CD4-positive, alpha-beta memory T cell (primary cell): Measurements from ENCODE around the gene DLGAP1. TPM values are rescaled to one million over a fixed set of nuclear protein-coding genes. Genes with fewer than 3 reads are reported as not detected.

Source experiments
- CTCF ChIA-PET: fragments of 350-600 bp; sonication (Branson Sonifier 250); formaldehyde crosslinking; loops from one replicate; lab custom pipeline; 2021; ENCODE audit warnings: inconsistent platforms; ENCODE audit not compliant: partially characterized antibody; lab: Charles Lee
- POLR2A ChIA-PET: fragments of 350-600 bp; sonication (Branson Sonifier 250); formaldehyde crosslinking; loops from one replicate; lab custom pipeline; 2021; ENCODE audit not compliant: partially characterized antibody; lab: Charles Lee
- DNase-seq, 5 donors: peaks; one replicate each; pipeline versions ENCODE4 v3.0.0 to v3.0.0-alpha.2; 2020 to 2022; ENCODE audit warnings: mixed read lengths in 1 of 5
- H3K27ac ChIP-seq: one replicate; pipeline ENCODE4 v1.7.0; 2013; ENCODE audit warnings: low read depth, low read length
- H3K27me3 ChIP-seq: 2 replicates; pipeline ENCODE4 v1.7.0; 2013; ENCODE audit warnings: mild to moderate bottlenecking, low read length, moderate library complexity; ENCODE audit not compliant: insufficient read depth
- H3K36me3 ChIP-seq: 2 replicates; pipeline ENCODE4 v1.7.0; 2013; ENCODE audit warnings: mild to moderate bottlenecking, low read length, moderate library complexity; ENCODE audit not compliant: insufficient read depth
- H3K4me1 ChIP-seq: 2 replicates; pipeline ENCODE4 v1.7.0; 2013; ENCODE audit warnings: mild to moderate bottlenecking, low read length, moderate library complexity; ENCODE audit not compliant: insufficient read depth
- H3K4me3 ChIP-seq, 2 donors: one replicate each; pipeline ENCODE4 v1.7.0; 2013; ENCODE audit warnings: low read length in 2 of 2, mild to moderate bottlenecking in 1 of 2
- H3K9me3 ChIP-seq, 2 donors: one replicate each; pipeline ENCODE4 v1.7.0; 2013; ENCODE audit warnings: low read length in 2 of 2, control low read depth in 1 of 2; ENCODE audit not compliant: control insufficient read depth in 1 of 2
- H3K27ac Mint-ChIP-seq, 7 donors: one replicate each; pipeline ENCODE4 v1.8.0; 2020 to 2021; ENCODE audit warnings: mixed read lengths in 7 of 7, mild to moderate bottlenecking in 6 of 7, inconsistent platforms in 3 of 7, moderate library complexity in 3 of 7
- H3K27me3 Mint-ChIP-seq, 2 donors: one replicate each; pipeline ENCODE4 v1.8.0; 2020 to 2021; ENCODE audit warnings: mixed read lengths in 2 of 2
- H3K36me3 Mint-ChIP-seq, 2 donors: one replicate each; pipeline ENCODE4 v1.8.0; 2020 to 2021; ENCODE audit warnings: mixed read lengths in 2 of 2, inconsistent platforms in 1 of 2, mild to moderate bottlenecking in 1 of 2
- H3K4me1 Mint-ChIP-seq, 4 donors: one replicate each; pipeline ENCODE4 v1.8.0; 2020 to 2021; ENCODE audit warnings: mixed read lengths in 4 of 4, mild to moderate bottlenecking in 1 of 4
- H3K4me3 Mint-ChIP-seq, 8 donors: one replicate each; pipeline ENCODE4 v1.8.0; 2020 to 2021; ENCODE audit warnings: mixed read lengths in 8 of 8, mild to moderate bottlenecking in 7 of 8, moderate library complexity in 6 of 8, inconsistent platforms in 3 of 8
- H3K9me3 Mint-ChIP-seq, 8 donors: one replicate each; pipeline ENCODE4 v1.8.0; 2020 to 2021; ENCODE audit warnings: mixed read lengths in 8 of 8, mild to moderate bottlenecking in 5 of 8, inconsistent platforms in 3 of 8, moderate library complexity in 1 of 8
- intact Hi-C: fragments of 100-400 bp; cut with micrococcal nuclease; formaldehyde crosslinking; loops from one replicate; pipeline ENCODE4 v1.15.1; 2023
- polyA plus RNA-seq, 2 donors: library from polyadenylated mRNA; unstranded; fragments of 300-500 nt; fragmentation: Illumina TruSeq; gene quantifications; one replicate each; pipeline ENCODE4 v1.2.3, GENCODE V29; 2021
- total RNA-seq, 2 experiments: library from RNA; stranded (reverse); gene quantifications; one replicate each; pipeline ENCODE4 v1.2.3, GENCODE V29; 2021

The DLGAP1 gene
- total and polyA plus RNA-seq, 4 experiments from 2014 or later = 0.17 to 0.71 (median 0.45) TPM

GRCh38 chr18:4144201-4144600 is 310.9 kb downstream of the DLGAP1 start:
- peaks cover 0 to 4% (median 2%) of the 10 kb centered on the region in 8 donors for H3K9me3 Mint-ChIP-seq
- Histone ChIP-seq H3K4me1 (no peaks in the 10 kb centered on the region), H3K4me3 (no peak overlapping the region), H3K27me3 (no peaks in the 10 kb centered on the region), H3K9me3 (no peaks in the 10 kb centered on the region), H3K27ac (no peak overlapping the region), H3K36me3 (no peaks in the 10 kb centered on the region)
- CTCF ChIA-PET = no interaction called here
- POLR2A ChIA-PET = no interaction called here
- intact Hi-C loops = no loop called here
- peaks cover 0 to 2% of the 10 kb centered on the region in 2 donors for H3K27me3 Mint-ChIP-seq
- peaks cover 0 to 2% (median 0%) of the 10 kb centered on the region in 4 donors for H3K4me1 Mint-ChIP-seq
- no peaks in the 10 kb centered on the region for H3K36me3 Mint-ChIP-seq
- DNase-seq = no peak
- no peak overlapping the region for H3K4me3 Mint-ChIP-seq
- H3K27ac Mint-ChIP-seq = no peak overlapping the region

GRCh38 chr18:4143585-4143984 is 311.5 kb downstream of the DLGAP1 start:
- ChIA-PET POLR2A (no interaction called here), CTCF (no interaction called here)
- H3K4me1 Mint-ChIP-seq = peaks cover 0 to 2% (median 0%) of the 10 kb centered on the region in 4 donors
- Histone ChIP-seq H3K27ac (no peak overlapping the region), H3K4me1 (no peaks in the 10 kb centered on the region), H3K9me3 (no peaks in the 10 kb centered on the region), H3K27me3 (no peaks in the 10 kb centered on the region), H3K36me3 (no peaks in the 10 kb centered on the region), H3K4me3 (no peak overlapping the region)
- intact Hi-C loops = no loop called here
- no peaks in the 10 kb centered on the region for H3K36me3 Mint-ChIP-seq
- H3K27ac Mint-ChIP-seq = no peak overlapping the region
- no peak overlapping the region for H3K4me3 Mint-ChIP-seq
- H3K9me3 Mint-ChIP-seq = peaks cover 0 to 4% (median 2%) of the 10 kb centered on the region in 8 donors
- no peak for DNase-seq
- H3K27me3 Mint-ChIP-seq = peaks cover 0 to 2% of the 10 kb centered on the region in 2 donors

DNA sequence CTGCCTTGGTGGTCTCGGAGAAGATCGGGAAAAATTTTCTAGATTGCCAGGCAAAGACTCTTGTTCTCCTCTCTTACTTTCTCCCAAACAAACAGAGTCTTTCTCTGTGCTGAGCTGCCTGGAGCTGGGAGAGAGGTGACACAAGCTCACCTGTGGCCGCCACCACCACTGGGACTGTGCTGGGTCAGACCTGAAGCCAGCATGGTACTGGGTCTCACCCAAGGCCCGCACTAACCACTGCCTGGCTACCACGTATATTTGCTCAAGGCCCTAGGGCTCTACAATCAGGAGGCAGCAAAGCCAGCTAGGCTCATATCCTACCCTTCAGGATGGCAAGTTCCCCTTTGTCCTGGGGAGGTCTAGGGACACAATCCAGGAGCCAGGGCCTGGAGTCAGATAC is 312.2 kb downstream of the DLGAP1 start:
- Mint-ChIP-seq H3K36me3 (no peaks in the 10 kb centered on the region), H3K4me1 (peaks cover 0 to 2% (median 0%) of the 10 kb centered on the region in 4 donors), H3K27ac (no peak overlapping the region), H3K27me3 (peaks cover 0 to 2% of the 10 kb centered on the region in 2 donors), H3K4me3 (no peak overlapping the region), H3K9me3 (peaks cover 0 to 4% (median 2%) of the 10 kb centered on the region in 8 donors)
- no peak overlapping the region for H3K27ac ChIP-seq
- no peak overlapping the region for H3K4me3 ChIP-seq
- intact Hi-C loops = no loop called here
- no peaks in the 10 kb centered on the region for H3K36me3 ChIP-seq
- ChIA-PET CTCF (no interaction called here), POLR2A (no interaction called here)
- no peaks in the 10 kb centered on the region for H3K9me3 ChIP-seq
- H3K4me1 ChIP-seq = no peaks in the 10 kb centered on the region
- H3K27me3 ChIP-seq = no peaks in the 10 kb centered on the region
- no peak for DNase-seq

DNA sequence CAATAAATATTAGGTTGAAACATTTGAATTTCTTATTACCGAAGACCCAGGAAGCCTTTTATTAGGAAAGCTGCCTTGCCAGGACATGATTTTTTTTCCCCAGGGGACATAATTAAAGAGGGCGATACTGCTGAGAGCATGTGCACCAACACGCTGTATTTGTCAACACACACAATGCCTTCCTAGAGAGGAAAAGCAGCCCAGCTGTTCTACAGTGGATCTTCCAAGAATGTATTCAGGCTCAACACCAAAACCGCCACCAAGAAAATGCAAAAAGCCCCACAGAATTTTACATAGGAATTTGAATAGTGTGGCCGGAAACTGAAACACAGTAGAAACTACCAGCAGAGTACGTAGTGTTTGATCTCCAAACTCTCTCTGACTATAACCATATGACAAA is 320.4 kb downstream of the DLGAP1 start:
- H3K4me3 Mint-ChIP-seq = no peak overlapping the region
- no peak overlapping the region for H3K27ac Mint-ChIP-seq
- H3K9me3 Mint-ChIP-seq = peaks cover 0 to 7% (median 0%) of the 10 kb centered on the region in 8 donors
- no peaks in the 10 kb centered on the region for H3K4me1 ChIP-seq
- ChIA-PET CTCF (no interaction called here), POLR2A (no interaction called here)
- H3K4me1 Mint-ChIP-seq = no peaks in the 10 kb centered on the region
- no peaks in the 10 kb centered on the region for H3K27me3 Mint-ChIP-seq
- DNase-seq = no peak
- no peaks in the 10 kb centered on the region for H3K36me3 Mint-ChIP-seq
- H3K27me3 ChIP-seq = no peaks in the 10 kb centered on the region
- no peak overlapping the region for H3K4me3 ChIP-seq
- no peak overlapping the region for H3K27ac ChIP-seq
- H3K36me3 ChIP-seq = no peaks in the 10 kb centered on the region
- intact Hi-C loops = no loop called here
- no peaks in the 10 kb centered on the region for H3K9me3 ChIP-seq

DNA sequence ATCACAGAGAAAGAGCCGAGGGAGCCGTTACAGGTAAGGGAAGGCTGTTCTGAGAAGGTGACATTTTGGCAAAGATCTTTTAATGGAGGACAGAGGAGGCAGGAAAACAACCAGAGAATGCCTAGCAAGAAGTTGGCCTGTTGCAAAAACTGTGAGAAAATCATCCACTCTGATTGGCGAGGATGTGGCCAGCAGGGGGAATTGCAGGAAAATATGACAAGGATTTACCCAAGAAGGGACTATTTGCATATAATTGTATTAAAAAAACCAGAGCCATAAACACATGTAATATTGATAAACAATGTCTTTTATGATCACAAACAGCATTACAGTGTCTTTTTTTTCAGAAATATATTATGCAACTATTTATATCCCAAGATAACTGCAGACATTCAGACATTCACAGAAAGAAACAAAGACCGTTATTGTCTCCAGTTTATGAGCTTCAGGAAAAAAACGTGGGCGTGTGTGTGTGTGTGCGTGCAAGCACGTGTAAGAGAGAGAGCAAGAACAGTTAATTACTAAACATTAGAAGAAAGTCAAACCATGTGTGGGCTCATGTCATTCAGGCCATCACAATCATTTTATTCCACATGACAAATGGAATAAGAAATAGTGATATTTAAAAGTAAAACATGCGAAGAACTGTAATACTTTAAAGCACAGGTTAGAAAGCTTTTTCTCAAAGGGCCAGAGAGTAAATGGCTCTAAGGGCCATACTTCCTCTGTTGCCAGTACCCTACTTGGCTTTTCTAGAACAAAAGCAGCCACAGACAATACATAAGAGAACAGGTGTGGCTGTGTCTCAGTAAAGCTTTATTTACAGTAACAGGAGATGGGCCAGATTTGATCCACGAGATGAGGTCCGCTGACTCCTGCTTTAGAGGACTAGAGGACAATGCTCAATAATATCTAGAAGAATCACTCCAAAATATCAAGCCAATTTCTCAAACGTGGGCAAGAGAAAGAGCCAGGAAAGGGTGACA is 324.1 kb downstream of the DLGAP1 start:
- Histone ChIP-seq H3K36me3 (no peaks in the 10 kb centered on the region), H3K27ac (no peak overlapping the region), H3K9me3 (no peaks in the 10 kb centered on the region), H3K27me3 (no peaks in the 10 kb centered on the region), H3K4me1 (no peaks in the 10 kb centered on the region), H3K4me3 (no peak overlapping the region)
- DNase-seq = no peak
- ChIA-PET CTCF (no interaction called here), POLR2A (no interaction called here)
- intact Hi-C loops = no loop called here
- Mint-ChIP-seq H3K27ac (no peak overlapping the region), H3K36me3 (no peaks in the 10 kb centered on the region), H3K4me3 (no peak overlapping the region), H3K9me3 (peaks cover 0 to 5% (median 0%) of the 10 kb centered on the region in 8 donors), H3K4me1 (no peaks in the 10 kb centered on the region), H3K27me3 (no peaks in the 10 kb centered on the region)

DNA sequence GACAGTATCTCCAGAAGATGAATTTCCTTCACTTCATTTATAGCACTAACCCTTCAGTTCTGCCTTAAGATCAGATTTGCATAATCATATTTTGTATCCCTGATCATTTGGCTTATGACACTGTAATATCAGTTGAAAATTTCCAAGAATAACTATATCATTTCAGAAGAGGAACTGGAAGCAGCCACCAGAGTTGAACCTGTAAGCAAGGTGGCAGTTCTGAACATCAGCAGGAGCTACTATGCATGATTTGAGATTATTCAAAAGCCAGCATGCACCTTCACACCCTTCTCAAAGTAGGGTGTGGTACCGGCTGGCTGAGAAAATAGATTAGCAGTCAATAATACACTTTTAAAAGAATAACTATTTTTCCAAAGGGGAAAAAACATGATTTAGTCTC is 328.2 kb downstream of the DLGAP1 start:
- H3K9me3 Mint-ChIP-seq = peaks cover 0 to 1% (median 0%) of the 10 kb centered on the region in 8 donors
- Histone ChIP-seq H3K27ac (no peak overlapping the region), H3K36me3 (no peaks in the 10 kb centered on the region), H3K27me3 (no peaks in the 10 kb centered on the region), H3K9me3 (no peaks in the 10 kb centered on the region), H3K4me3 (no peak overlapping the region), H3K4me1 (no peaks in the 10 kb centered on the region)
- H3K4me1 Mint-ChIP-seq = no peaks in the 10 kb centered on the region
- ChIA-PET POLR2A (no interaction called here), CTCF (no interaction called here)
- no peaks in the 10 kb centered on the region for H3K36me3 Mint-ChIP-seq
- no peak overlapping the region for H3K27ac Mint-ChIP-seq
- no peaks in the 10 kb centered on the region for H3K27me3 Mint-ChIP-seq
- intact Hi-C loops = no loop called here
- no peak for DNase-seq
- no peak overlapping the region for H3K4me3 Mint-ChIP-seq

- no peak overlapping the region for H3K27ac ChIP-seq
- no peak for DNase-seq
- no peaks in the 10 kb centered on the region for H3K9me3 ChIP-seq
- Mint-ChIP-seq H3K9me3 (no peaks in the 10 kb centered on the region), H3K4me1 (no peaks in the 10 kb centered on the region), H3K27ac (no peak overlapping the region), H3K36me3 (no peaks in the 10 kb centered on the region), H3K4me3 (no peak overlapping the region), H3K27me3 (no peaks in the 10 kb centered on the region)
- POLR2A ChIA-PET = no interaction called here
- intact Hi-C loops = no loop called here
- no peaks in the 10 kb centered on the region for H3K4me1 ChIP-seq
- no peaks in the 10 kb centered on the region for H3K36me3 ChIP-seq
- H3K4me3 ChIP-seq = no peak overlapping the region
- H3K27me3 ChIP-seq = no peaks in the 10 kb centered on the region
- CTCF ChIA-PET = no interaction called here
These were observed 329.4 kb downstream of the DLGAP1 start for GRCh38 chr18:4125627-4126230.
